ENCODE results near the gene SMIM32.

Gene SMIM32

DNA sequence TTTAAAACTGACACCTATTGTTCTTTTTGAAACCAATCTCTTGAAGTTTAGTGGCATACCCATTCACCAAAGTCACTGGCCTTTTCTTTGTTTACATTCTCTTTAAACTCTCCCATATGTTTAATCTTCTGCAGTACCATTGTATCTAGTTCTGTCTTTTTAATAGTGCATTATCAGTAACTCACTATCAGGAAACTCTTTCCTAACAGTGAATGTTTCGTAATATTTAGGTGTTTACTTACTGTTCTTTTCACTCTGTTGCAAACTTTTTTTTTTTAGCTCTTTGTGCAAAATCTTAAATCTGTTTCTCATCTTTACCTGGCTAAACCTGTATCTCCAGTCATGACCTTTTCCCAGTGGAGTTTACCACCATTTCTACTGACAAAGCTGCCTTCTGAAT lies 43.1 kb downstream of the SMIM32 start:
- no peak for DNase-seq (ENCODE audit: low read depth, low spot score)
- H3K4me3 ChIP-seq (ENCODE audit: low read depth, low read length): no peak overlapping the region
- TF ChIP-seq, protein P1, sequence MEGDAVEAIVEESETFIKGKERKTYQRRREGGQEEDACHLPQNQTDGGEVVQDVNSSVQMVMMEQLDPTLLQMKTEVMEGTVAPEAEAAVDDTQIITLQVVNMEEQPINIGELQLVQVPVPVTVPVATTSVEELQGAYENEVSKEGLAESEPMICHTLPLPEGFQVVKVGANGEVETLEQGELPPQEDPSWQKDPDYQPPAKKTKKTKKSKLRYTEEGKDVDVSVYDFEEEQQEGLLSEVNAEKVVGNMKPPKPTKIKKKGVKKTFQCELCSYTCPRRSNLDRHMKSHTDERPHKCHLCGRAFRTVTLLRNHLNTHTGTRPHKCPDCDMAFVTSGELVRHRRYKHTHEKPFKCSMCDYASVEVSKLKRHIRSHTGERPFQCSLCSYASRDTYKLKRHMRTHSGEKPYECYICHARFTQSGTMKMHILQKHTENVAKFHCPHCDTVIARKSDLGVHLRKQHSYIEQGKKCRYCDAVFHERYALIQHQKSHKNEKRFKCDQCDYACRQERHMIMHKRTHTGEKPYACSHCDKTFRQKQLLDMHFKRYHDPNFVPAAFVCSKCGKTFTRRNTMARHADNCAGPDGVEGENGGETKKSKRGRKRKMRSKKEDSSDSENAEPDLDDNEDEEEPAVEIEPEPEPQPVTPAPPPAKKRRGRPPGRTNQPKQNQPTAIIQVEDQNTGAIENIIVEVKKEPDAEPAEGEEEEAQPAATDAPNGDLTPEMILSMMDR (IDR thresholded peaks at IDR 0.05; ENCODE audit: low read depth, low read length): no peak
- in situ Hi-C loops (cut with HindIII; ENCODE audit: low sequenced_read_pairs): no loop called here

DNA sequence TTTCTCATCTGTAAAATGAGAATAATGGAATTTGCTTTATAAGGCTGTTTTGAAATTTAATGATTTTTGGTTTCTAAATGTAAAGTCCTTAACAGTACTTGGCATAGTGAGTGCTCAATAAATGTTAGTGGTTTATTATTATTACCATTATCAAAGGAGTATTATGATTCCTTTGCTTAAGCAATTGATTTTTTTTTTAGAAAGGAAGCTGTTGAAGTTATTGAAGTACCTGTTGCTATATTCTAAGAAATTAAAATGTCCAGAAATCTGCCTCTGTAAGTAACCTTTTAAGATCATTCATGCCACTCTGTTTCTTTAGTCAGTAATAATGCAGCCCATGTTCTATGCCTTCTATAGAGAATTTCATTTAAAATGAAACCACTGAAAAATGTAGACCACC lies 45.3 kb downstream of the SMIM32 start:
- H3K4me3 ChIP-seq (ENCODE audit: low read depth, low read length): no peak overlapping the region
- in situ Hi-C loops (cut with HindIII; ENCODE audit: low sequenced_read_pairs): no loop called here
- no peak for DNase-seq (ENCODE audit: low read depth, low spot score)
- TF ChIP-seq, protein P1 (IDR thresholded peaks at IDR 0.05; ENCODE audit: low read depth, low read length): no peak

DNA sequence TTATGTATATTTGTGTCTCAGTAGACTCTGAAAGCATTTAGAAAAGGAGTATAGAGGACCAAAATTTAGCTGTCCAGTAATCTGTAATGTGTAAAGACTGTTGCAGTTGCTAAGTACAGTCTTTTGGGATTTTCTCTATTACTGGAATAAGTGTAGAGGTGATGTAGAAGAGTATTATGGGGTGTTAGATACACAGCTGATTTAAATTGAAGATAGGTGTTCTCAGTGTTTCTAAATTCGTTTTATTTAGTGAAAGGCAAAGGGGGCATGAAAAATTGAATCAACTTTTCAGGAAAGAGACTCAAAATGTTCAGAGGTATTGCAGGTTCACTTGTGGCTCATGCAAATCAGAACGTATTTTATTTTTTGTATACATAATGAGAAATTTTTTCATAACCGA lies 46.8 kb downstream of the SMIM32 start:
- DNase-seq (ENCODE audit: low read depth, low spot score): no peak
- in situ Hi-C loops (cut with HindIII; ENCODE audit: low sequenced_read_pairs): no loop called here
- H3K4me3 ChIP-seq (ENCODE audit: low read depth, low read length): no peak overlapping the region
- TF ChIP-seq, protein P1 (IDR thresholded peaks at IDR 0.05; ENCODE audit: low read depth, low read length): no peak

DNA sequence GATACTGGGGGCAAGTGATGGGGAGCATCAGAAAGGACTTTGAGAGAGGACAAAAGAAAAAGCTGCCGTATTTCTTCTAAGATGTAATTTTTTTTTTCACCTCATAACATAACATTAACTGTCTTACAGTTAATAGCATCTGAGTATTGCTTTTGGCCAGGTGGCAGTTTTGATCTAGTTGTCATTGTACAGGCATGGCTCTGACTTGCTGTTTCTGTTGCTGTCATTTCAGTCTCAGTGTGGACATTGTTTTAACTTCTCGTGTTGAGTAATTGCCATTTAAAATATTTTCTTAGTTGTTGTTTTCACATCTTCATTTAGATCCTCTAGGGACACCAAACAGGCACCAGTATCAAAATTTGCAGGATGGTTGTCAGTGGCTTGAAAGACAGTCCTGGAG lies 47.9 kb downstream of the SMIM32 start:
- no peak overlapping the region for H3K4me3 ChIP-seq (ENCODE audit: low read depth, low read length)
- TF ChIP-seq, protein P1 (IDR thresholded peaks at IDR 0.05; ENCODE audit: low read depth, low read length): no peak
- in situ Hi-C loops (cut with HindIII; ENCODE audit: low sequenced_read_pairs): no loop called here
- DNase-seq (ENCODE audit: low read depth, low spot score): no peak

DNA sequence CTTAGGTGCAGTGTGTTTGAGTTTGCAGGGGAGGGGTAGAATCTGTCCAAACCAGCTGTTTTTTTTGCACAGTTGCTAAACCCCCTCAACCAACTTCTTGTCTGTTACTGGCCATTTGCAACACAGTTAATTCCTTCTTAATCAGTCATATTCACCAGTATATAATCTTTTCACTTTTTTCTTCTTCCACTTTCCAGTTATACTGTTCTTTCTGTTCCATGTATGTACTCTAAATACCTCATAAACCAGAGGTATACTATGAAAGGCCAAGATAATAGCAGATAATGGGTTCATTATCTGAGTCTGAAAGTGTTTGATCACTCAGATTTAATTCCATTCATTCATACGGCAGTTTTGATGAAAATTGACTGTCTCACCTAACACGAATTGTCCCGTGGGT lies 49.2 kb downstream of the SMIM32 start:
- in situ Hi-C loops (cut with HindIII; ENCODE audit: low sequenced_read_pairs): no loop called here
- H3K4me3 ChIP-seq (ENCODE audit: low read depth, low read length): no peak overlapping the region
- DNase-seq (ENCODE audit: low read depth, low spot score): no peak
- TF ChIP-seq, protein P1 (IDR thresholded peaks at IDR 0.05; ENCODE audit: low read depth, low read length): no peak

DNA sequence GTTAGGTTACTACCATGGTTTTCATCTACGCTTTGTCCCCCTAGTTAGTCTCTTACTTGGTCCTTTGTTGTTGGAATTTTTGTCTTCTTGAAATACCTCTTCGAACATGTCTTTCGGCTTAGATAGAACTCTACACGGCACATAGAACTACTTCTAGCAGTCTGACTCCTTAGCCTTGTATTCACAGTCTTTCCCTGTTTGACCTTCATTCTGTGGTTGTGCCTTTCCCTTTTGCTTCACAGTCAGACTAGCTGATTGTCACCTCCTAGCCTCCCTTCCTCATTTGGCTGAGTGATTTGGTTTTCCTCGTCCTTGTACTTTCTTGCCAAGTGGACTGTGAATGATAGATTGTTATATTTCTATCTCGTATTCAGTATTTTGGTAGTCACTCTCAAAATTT lies 49.6 kb downstream of the SMIM32 start:
- no peak overlapping the region for H3K4me3 ChIP-seq (ENCODE audit: low read depth, low read length)
- TF ChIP-seq, protein P1 (IDR thresholded peaks at IDR 0.05; ENCODE audit: low read depth, low read length): no peak
- DNase-seq (ENCODE audit: low read depth, low spot score): no peak
- in situ Hi-C loops (cut with HindIII; ENCODE audit: low sequenced_read_pairs): no loop called here

DNA sequence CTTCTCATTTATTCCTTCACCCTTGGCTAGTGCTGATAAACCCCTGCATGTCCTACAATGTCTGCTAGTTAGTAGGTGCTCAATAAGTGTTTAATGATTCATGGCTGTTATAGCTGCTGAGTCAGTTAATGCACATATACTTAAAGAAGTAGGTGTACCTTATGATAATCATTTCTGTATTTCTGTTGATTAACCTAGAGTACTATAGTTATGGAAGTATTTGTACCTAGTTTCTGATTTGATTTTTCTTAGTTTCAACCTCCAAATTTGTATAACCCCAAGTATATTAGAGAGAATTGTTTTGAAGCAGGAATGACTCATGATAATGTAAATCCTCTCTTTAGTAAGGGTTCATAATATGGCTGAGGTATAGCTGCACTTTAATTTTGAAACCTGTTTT lies 51.4 kb downstream of the SMIM32 start:
- DNase-seq (ENCODE audit: low read depth, low spot score): no peak
- in situ Hi-C loops (cut with HindIII; ENCODE audit: low sequenced_read_pairs): no loop called here
- TF ChIP-seq, protein P1 (IDR thresholded peaks at IDR 0.05; ENCODE audit: low read depth, low read length): no peak
- no peak overlapping the region for H3K4me3 ChIP-seq (ENCODE audit: low read depth, low read length)

Data from astrocyte of the spinal cord (primary cell).